ENCODE measurements around the gene OR2A5.

The OR2A5 gene

GRCh38 chr7:144105211-144105610 is 56.5 kb downstream of the OR2A5 start:
- H3K4me3 ChIP-seq (ENCODE audit: low read depth, low read length) = no peak overlapping the region
- DNase-seq (ENCODE audit: low read depth) = no peak

Measured in skeletal muscle cell (primary cell).